ENCODE data around the gene OR10H1.
"Not testable (repeated sequence)": the region's sequence is repeated elsewhere in the genome, so short reads cannot be mapped to it uniquely, and the experiment has no call there.

Gene OR10H1

GRCh38 chr19:15815306-15815705 lies at the start of gene OR10H1:
Gene OR10H1 (minus strand): TSS chr19:15815664. CDS start chr19:15808037, 7,627 bp downstream.
- no peak for DNase-seq

GRCh38 chr19:15864824-15865223 lies 49.4 kb upstream of the OR10H1 start:
- no peak for DNase-seq

- DNase-seq, result no peak
Measured at GRCh38 chr19:15863272-15863671, 47.8 kb upstream of the OR10H1 start.

- no peak for DNase-seq
Measured at GRCh38 chr19:15862444-15862843, 47.0 kb upstream of the OR10H1 start.

- DNase-seq, result no peak
Measured at GRCh38 chr19:15860522-15860921, 45.1 kb upstream of the OR10H1 start.

GRCh38 chr19:15859187-15859586 lies 43.7 kb upstream of the OR10H1 start:
- no peak for DNase-seq

GRCh38 chr19:15850385-15850784 lies 34.9 kb upstream of the OR10H1 start:
- DNase-seq, result no peak

- DNase-seq, result no peak
Measured at GRCh38 chr19:15846923-15847322, 31.5 kb upstream of the OR10H1 start.

GRCh38 chr19:15843894-15844222 lies 28.4 kb upstream of the OR10H1 start:
- not testable (repeated sequence) for DNase-seq

- no peak for DNase-seq
Measured at GRCh38 chr19:15843203-15843893, 27.9 kb upstream of the OR10H1 start.

- DNase-seq, result peak in 1 of 2 experiments; percentile 19
Measured at GRCh38 chr19:15841875-15842569, 26.6 kb upstream of the OR10H1 start.

- DNase-seq, result no peak
Measured at GRCh38 chr19:15840833-15841232, 25.4 kb upstream of the OR10H1 start.

- DNase-seq, result not testable (repeated sequence)
Measured at GRCh38 chr19:15839888-15840287, 24.4 kb upstream of the OR10H1 start.

GRCh38 chr19:15838351-15838750 lies 22.9 kb upstream of the OR10H1 start:
- no peak for DNase-seq

- DNase-seq, result no peak
Measured at GRCh38 chr19:15837221-15837731, 21.8 kb upstream of the OR10H1 start.

- DNase-seq, result peak; percentile 93 to 97
Measured at GRCh38 chr19:15836330-15837220, 21.1 kb upstream of the OR10H1 start.

GRCh38 chr19:15835565-15836329 lies 20.3 kb upstream of the OR10H1 start:
- DNase-seq, result peak; percentile 40 to 43

- DNase-seq, result not testable (repeated sequence)
Measured at GRCh38 chr19:15834232-15834631, 18.8 kb upstream of the OR10H1 start.

- DNase-seq, result no peak
Measured at GRCh38 chr19:15831626-15832025, 16.2 kb upstream of the OR10H1 start.

GRCh38 chr19:15829786-15830185 lies 14.3 kb upstream of the OR10H1 start:
- no peak for DNase-seq

- DNase-seq, result no peak
Measured at GRCh38 chr19:15829306-15829698, 13.8 kb upstream of the OR10H1 start.

GRCh38 chr19:15828611-15829305 lies 13.3 kb upstream of the OR10H1 start:
- not testable (repeated sequence) for DNase-seq

Data from activated CD4-positive, alpha-beta T cell treated with anti-CD3 and anti-CD28 coated beads, Interleukin-2, amount 50 U/mL, for 48 hours (primary cell).